ENCODE measurements around the gene NPAS3. TPM values are rescaled to one million over a fixed set of nuclear protein-coding genes. Genes with fewer than 3 reads are reported as not detected.

NPAS3 gene
- total and polyA plus RNA-seq, 4 donors = 0.07 to 0.09 (median 0.08) TPM; not detected in 1

- no peak overlapping the region for H3K9ac ChIP-seq (ENCODE audit: low read depth in 1 of 2, low read length in 2 of 2)
- 76% methylated on average over 11 of the region's 11 CpGs for WGBS
- no peaks in the 10 kb centered on the region for H3K27me3 ChIP-seq (ENCODE audit: control insufficient read depth in 4 of 4, insufficient read depth in 4 of 4, low read length in 3 of 4)
- no peak overlapping the region for H3K27ac ChIP-seq (ENCODE audit: low read depth in 1 of 2, low read length in 2 of 2)
- no peak for DNase-seq (ENCODE audit: low spot score)
- H3K36me3 ChIP-seq (ENCODE audit: control insufficient read depth in 4 of 4, insufficient read depth in 3 of 4, low read depth in 1 of 4, low read length in 3 of 4) = no peaks in the 10 kb centered on the region
- TF ChIP-seq MAX (IDR thresholded peaks at IDR 0.05) (no peak), TAF1 (conservative IDR thresholded peaks at IDR 0.05) (no peak), EGR1 (IDR thresholded peaks at IDR 0.05; ENCODE audit: low read depth in 2 of 2) (no peak), JUND (IDR thresholded peaks at IDR 0.05) (no peak), ATF3 (IDR thresholded peaks at IDR 0.05) (no peak), SP1 (IDR thresholded peaks at IDR 0.05) (no peak), HNF4G (IDR thresholded peaks at IDR 0.05) (no peak), FOXA1 (IDR thresholded peaks at IDR 0.05) (no peak), CTCF (IDR thresholded peaks at IDR 0.05; ENCODE audit: low read depth, low read length, missing input control) (no peak), FOXA2 (IDR thresholded peaks at IDR 0.05) (no peak), NR2F2 (IDR thresholded peaks at IDR 0.05) (no peak)
- H3K4me3 ChIP-seq (ENCODE audit: low read depth in 1 of 3, low read length in 3 of 3) = no peak overlapping the region
- H3K4me1 ChIP-seq (ENCODE audit: control insufficient read depth in 4 of 4, insufficient read depth in 4 of 4, low read length in 3 of 4) = no peaks in the 10 kb centered on the region
- no peaks in the 10 kb centered on the region for H3K9me3 ChIP-seq (ENCODE audit: control insufficient read depth in 4 of 4, low read length in 3 of 4)
Observed at GRCh38 chr14:33711194-33711593, 772.5 kb downstream of the NPAS3 start.

- no peak for TF ChIP-seq RXRA (IDR thresholded peaks at IDR 0.05)
- TF ChIP-seq CTCF (IDR thresholded peaks at IDR 0.05; ENCODE audit: low read depth, low read length, missing input control) = no peak
- no peak for TF ChIP-seq TAF1 (conservative IDR thresholded peaks at IDR 0.05)
- no peak for TF ChIP-seq SP1 (IDR thresholded peaks at IDR 0.05)
- TF ChIP-seq HNF4A (conservative IDR thresholded peaks at IDR 0.05) = no peak
- TF ChIP-seq NR2F2 (IDR thresholded peaks at IDR 0.05) = no peak
- no peak for TF ChIP-seq YY1 (IDR thresholded peaks at IDR 0.05)
- TF ChIP-seq GABPA (IDR thresholded peaks at IDR 0.05 in 1 of 2, conservative IDR thresholded peaks at IDR 0.05 in 1 of 2) = no peak
- no peak for TF ChIP-seq RAD21 (IDR thresholded peaks at IDR 0.05)
- TF ChIP-seq, protein P1, sequence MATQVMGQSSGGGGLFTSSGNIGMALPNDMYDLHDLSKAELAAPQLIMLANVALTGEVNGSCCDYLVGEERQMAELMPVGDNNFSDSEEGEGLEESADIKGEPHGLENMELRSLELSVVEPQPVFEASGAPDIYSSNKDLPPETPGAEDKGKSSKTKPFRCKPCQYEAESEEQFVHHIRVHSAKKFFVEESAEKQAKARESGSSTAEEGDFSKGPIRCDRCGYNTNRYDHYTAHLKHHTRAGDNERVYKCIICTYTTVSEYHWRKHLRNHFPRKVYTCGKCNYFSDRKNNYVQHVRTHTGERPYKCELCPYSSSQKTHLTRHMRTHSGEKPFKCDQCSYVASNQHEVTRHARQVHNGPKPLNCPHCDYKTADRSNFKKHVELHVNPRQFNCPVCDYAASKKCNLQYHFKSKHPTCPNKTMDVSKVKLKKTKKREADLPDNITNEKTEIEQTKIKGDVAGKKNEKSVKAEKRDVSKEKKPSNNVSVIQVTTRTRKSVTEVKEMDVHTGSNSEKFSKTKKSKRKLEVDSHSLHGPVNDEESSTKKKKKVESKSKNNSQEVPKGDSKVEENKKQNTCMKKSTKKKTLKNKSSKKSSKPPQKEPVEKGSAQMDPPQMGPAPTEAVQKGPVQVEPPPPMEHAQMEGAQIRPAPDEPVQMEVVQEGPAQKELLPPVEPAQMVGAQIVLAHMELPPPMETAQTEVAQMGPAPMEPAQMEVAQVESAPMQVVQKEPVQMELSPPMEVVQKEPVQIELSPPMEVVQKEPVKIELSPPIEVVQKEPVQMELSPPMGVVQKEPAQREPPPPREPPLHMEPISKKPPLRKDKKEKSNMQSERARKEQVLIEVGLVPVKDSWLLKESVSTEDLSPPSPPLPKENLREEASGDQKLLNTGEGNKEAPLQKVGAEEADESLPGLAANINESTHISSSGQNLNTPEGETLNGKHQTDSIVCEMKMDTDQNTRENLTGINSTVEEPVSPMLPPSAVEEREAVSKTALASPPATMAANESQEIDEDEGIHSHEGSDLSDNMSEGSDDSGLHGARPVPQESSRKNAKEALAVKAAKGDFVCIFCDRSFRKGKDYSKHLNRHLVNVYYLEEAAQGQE (IDR thresholded peaks at IDR 0.05) = no peak
- TF ChIP-seq MAX (IDR thresholded peaks at IDR 0.05) = no peak
- TF ChIP-seq, protein P2, sequence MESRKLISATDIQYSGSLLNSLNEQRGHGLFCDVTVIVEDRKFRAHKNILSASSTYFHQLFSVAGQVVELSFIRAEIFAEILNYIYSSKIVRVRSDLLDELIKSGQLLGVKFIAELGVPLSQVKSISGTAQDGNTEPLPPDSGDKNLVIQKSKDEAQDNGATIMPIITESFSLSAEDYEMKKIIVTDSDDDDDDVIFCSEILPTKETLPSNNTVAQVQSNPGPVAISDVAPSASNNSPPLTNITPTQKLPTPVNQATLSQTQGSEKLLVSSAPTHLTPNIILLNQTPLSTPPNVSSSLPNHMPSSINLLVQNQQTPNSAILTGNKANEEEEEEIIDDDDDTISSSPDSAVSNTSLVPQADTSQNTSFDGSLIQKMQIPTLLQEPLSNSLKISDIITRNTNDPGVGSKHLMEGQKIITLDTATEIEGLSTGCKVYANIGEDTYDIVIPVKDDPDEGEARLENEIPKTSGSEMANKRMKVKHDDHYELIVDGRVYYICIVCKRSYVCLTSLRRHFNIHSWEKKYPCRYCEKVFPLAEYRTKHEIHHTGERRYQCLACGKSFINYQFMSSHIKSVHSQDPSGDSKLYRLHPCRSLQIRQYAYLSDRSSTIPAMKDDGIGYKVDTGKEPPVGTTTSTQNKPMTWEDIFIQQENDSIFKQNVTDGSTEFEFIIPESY (IDR thresholded peaks at IDR 0.05) = no peak
- H3K36me3 ChIP-seq (ENCODE audit: control insufficient read depth in 4 of 4, insufficient read depth in 3 of 4, low read depth in 1 of 4, low read length in 3 of 4) = no peaks in the 10 kb centered on the region
- 63% methylated on average over 5 of the region's 5 CpGs for WGBS
Observed at GRCh38 chr14:33711811-33712216, 773.1 kb downstream of the NPAS3 start.

More at GRCh38 chr14:33711811-33712216, 773.1 kb downstream of the NPAS3 start:
- no peaks in the 10 kb centered on the region for H3K4me1 ChIP-seq (ENCODE audit: control insufficient read depth in 4 of 4, insufficient read depth in 4 of 4, low read length in 3 of 4)
- no peak for DNase-seq (ENCODE audit: low spot score)
- no peaks in the 10 kb centered on the region for H3K27me3 ChIP-seq (ENCODE audit: control insufficient read depth in 4 of 4, insufficient read depth in 4 of 4, low read length in 3 of 4)
- H3K9ac ChIP-seq (ENCODE audit: low read depth in 1 of 2, low read length in 2 of 2) = no peak overlapping the region
- no peaks in the 10 kb centered on the region for H3K9me3 ChIP-seq (ENCODE audit: control insufficient read depth in 4 of 4, low read length in 3 of 4)
- no peak overlapping the region for H3K4me3 ChIP-seq (ENCODE audit: low read depth in 1 of 3, low read length in 3 of 3)
- H3K27ac ChIP-seq (ENCODE audit: low read depth in 1 of 2, low read length in 2 of 2) = no peak overlapping the region

All from liver (tissue), 9 donors.